ENCODE results near the gene STARD9. TPM values are rescaled to one million over a fixed set of nuclear protein-coding genes. Genes with fewer than 3 reads are reported as not detected.
"Not testable (repeated sequence)": the region's sequence is repeated elsewhere in the genome, so short reads cannot be mapped to it uniquely, and the experiment has no call there.

The STARD9 gene
- 10 to 100 TPM in 1 of 2 experiments, 1 to 10 TPM in 1; 8.8 to 11.6 TPM for total RNA-seq

DNA sequence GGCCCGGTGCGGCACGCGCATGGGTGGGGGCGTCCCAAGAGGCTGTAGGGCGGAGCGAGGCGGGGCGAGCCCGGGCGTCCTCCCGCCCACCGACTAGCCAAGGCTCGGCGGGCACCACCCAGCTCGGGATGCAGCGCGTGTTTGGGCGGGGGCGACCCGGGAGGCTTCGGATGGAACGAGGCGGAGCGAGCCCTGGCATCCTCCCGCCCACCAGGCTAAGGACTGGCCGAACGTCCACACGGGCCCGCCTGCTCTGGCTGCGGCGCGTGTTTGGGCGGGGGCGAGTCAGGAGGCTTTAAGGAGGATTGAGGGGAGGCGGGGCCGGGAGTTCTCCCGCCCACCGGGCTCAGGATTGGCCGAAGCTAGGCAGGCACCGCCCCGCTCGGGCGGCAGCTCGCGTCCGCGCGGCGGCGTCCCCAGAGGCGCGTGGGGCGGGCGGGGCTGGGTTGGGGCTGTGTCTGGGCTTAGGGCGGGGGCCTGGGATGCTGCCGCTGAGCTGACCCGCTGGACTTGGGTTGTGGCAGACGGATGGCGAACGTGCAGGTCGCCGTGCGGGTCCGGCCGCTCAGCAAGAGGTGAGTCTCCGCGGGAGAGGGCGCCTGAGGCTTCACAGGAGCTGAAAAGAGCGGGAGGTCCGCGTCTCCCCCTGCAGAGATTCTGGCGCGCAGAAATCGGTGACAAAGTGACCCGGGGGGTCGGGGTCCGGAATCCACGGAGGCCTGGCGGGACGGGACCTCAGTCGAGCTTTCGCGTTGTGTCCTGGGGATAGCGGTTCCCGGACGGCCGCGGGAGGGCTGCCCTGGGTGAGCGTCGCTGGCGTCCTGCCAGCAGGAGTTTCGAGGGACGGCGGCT is at the start of gene STARD9:
Gene STARD9 (plus strand): TSS at position 419 of the 852 bp plus-strand sequence. CDS start 110 bp downstream, at position 529.
- Mint-ChIP-seq H3K9me3 (no peaks in the 10 kb centered on the region), H3K4me1 (peaks cover 40% of the 10 kb centered on the region), H3K36me3 (ENCODE audit: low read depth) (peaks cover 5% of the 10 kb centered on the region), H3K27ac (peak within 1 kb of the TSS; percentile 92), H3K27me3 (peaks cover 30% of the 10 kb centered on the region), H3K4me3 (peak within 1 kb of the TSS; percentile 89)
- DNase-seq: peak; percentile 95
- ChIA-PET POLR2A (interaction anchor here (0.6 kb wide), 1 partner anchor 40 kb away, joined by 3 read pairs; no protein-coding TSS in a partner anchor), CTCF (interaction anchor here (0.6 to 1.2 kb wide), 4 partner anchors 10 to 33 kb away, joined by 3 to 4 read pairs (median 4); no protein-coding TSS in a partner anchor)

DNA sequence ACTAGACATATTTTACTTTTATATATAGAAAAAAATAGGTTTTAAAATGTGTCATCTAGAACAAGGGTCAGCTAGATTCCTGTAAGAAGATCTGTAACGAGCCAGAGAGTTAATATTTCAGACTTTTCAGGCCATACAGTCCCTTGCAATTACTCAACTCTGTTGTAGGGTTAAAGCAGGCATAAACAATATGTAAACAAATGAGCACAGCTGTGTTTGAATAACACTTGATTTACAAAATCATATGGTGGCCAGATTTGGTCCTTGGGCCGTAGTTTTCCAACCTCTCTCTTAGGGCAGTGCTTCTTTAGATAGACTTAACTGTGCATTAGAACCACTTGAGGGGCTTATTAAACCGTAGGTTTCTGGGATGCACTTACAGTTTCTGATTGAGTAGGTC is 46.4 kb upstream of the STARD9 start:
- Mint-ChIP-seq H3K4me3 (no peak overlapping the region), H3K9me3 (no peaks in the 10 kb centered on the region), H3K36me3 (ENCODE audit: low read depth) (peaks cover 36% of the 10 kb centered on the region), H3K27ac (no peak overlapping the region), H3K4me1 (peaks cover 17% of the 10 kb centered on the region), H3K27me3 (no peaks in the 10 kb centered on the region)
- CTCF ChIA-PET: no interaction called here
- POLR2A ChIA-PET: interaction anchor here (1.3 kb wide), 1 partner anchor 18 kb away, joined by 3 read pairs; no protein-coding TSS in a partner anchor
- DNase-seq: no peak

DNA sequence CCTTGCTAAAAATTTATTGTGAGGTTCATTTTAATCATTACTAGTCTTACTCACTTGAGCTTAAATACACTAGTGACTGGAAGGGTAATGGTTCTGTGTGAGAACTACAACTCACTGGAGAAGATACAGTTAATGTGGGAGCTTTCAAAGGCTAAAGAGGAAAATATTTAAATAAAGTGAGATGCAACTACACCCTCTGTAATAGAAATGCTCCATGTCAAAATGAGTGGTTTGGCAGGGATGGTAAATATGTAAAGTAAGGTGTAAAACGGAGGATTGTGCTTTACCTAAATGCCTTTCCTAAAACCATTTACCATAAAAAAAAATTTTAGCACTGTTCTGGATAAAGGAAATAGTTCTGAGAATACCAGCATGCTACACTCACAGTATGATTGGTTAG is 42.2 kb upstream of the STARD9 start:
- no peaks in the 10 kb centered on the region for H3K9me3 Mint-ChIP-seq
- POLR2A ChIA-PET: no interaction called here

DNA sequence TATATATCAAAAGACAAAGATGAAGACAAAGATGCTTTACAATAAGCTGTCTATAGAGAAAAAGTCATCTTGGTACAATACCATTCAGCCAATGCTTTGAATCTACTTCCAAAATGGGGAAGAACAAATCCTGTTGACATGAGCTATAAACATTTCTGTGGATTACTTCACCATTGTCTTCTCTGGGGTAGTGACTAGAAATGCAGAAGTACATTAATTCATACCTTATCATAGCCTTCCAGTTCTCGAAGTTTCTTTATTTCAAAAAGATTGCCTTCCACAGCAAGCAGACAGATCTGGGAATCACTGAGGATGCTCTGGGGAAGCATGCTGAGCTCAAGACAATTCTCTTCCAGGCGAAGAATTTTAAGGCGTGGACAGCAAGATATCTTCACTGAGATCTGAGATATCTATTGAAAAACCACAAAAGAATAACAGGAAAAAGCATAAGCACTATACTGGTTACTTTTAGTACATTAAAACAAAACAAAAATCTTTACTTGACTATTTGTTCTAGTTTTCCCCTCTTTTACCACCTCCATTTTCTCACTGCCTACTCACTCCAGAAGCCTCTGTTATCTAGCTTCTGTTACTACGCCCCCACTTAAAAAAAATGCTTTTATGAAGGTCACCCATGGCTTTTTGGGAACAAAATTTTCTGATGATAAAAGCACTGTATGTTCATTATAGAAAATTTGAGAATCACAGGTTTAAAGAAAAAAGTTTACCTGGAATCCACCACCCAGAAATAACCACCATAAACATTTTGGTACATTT is 30.4 kb upstream of the STARD9 start:
- Mint-ChIP-seq H3K27ac (no peak overlapping the region), H3K36me3 (ENCODE audit: low read depth) (peaks cover 37% of the 10 kb centered on the region), H3K9me3 (no peaks in the 10 kb centered on the region), H3K27me3 (no peaks in the 10 kb centered on the region), H3K4me3 (no peak overlapping the region), H3K4me1 (peaks cover 38% of the 10 kb centered on the region)
- no peak for DNase-seq
- CTCF ChIA-PET: interaction anchor here (1.0 to 3.5 kb wide), 4 partner anchors 9 to 18 kb away, joined by 3 to 20 read pairs (median 6); no protein-coding TSS in a partner anchor
- POLR2A ChIA-PET: no interaction called here

More for the DNA sequence above, 42.2 kb upstream of the STARD9 start:
- DNase-seq: no peak
- peaks cover 17% of the 10 kb centered on the region for H3K4me1 Mint-ChIP-seq
- CTCF ChIA-PET: no interaction called here
- H3K4me3 Mint-ChIP-seq: no peak overlapping the region
- peaks cover 46% of the 10 kb centered on the region for H3K36me3 Mint-ChIP-seq (ENCODE audit: low read depth)
- H3K27me3 Mint-ChIP-seq: no peaks in the 10 kb centered on the region
- H3K27ac Mint-ChIP-seq: no peak overlapping the region

DNA sequence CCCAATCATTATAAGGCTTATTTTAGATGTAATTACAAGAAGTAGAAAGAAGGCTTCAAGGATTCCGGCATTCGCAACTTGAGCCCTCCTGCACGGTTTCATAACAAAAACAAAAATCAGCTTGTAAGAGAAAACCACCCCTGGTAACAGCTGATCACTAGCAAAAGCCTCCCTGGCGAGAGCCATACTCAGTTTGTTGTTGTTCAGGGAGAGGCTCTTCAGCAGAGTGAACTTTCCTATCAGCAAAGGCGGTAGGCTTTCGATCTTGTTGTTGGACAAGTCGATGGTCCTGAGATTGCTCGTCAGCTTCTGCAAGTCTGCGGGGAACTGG is 27.5 kb upstream of the STARD9 start:
- H3K36me3 Mint-ChIP-seq (ENCODE audit: low read depth): peaks cover 36% of the 10 kb centered on the region

GRCh38 chr15:42548249-42549031 is 27.0 kb upstream of the STARD9 start, which contains the start of the genes HAUS2 and LRRC57:
TSS of gene HAUS2 (plus strand) at chr15:42548838. CDS start at chr15:42548873, 35 bp downstream.
TSS of gene LRRC57 (minus strand) at chr15:42548793. CDS start at chr15:42548434, 359 bp downstream.
- CTCF ChIA-PET: interaction anchor here (0.5 to 3.5 kb wide), 5 partner anchors 13 to 103 kb away, joined by 3 to 20 read pairs (median 3); no protein-coding TSS in a partner anchor
- POLR2A ChIA-PET: interaction anchor here (0.6 kb wide), 1 partner anchor 30 kb away, joined by 6 read pairs; no protein-coding TSS in a partner anchor
- Mint-ChIP-seq H3K4me1 (peaks cover 60% of the 10 kb centered on the region), H3K36me3 (ENCODE audit: low read depth) (peaks cover 36% of the 10 kb centered on the region), H3K27me3 (no peaks in the 10 kb centered on the region), H3K9me3 (no peaks in the 10 kb centered on the region), H3K27ac (peak within 1 kb of the TSS; percentile 98), H3K4me3 (peak within 1 kb of the TSS; percentile 95)
- DNase-seq: peak; percentile 88

More for the DNA sequence above, 27.5 kb upstream of the STARD9 start:
- Mint-ChIP-seq H3K4me1 (peaks cover 58% of the 10 kb centered on the region), H3K4me3 (peak overlapping the region; percentile 95), H3K9me3 (no peaks in the 10 kb centered on the region), H3K27ac (peak overlapping the region; percentile 98), H3K27me3 (no peaks in the 10 kb centered on the region)
- ChIA-PET CTCF (interaction anchor here (0.5 to 3.5 kb wide), 5 partner anchors 12 to 103 kb away, joined by 3 to 20 read pairs (median 3); no protein-coding TSS in a partner anchor), POLR2A (interaction anchor here (0.6 kb wide), 1 partner anchor 29 kb away, joined by 6 read pairs; no protein-coding TSS in a partner anchor)
- peak; percentile 40 for DNase-seq

DNA sequence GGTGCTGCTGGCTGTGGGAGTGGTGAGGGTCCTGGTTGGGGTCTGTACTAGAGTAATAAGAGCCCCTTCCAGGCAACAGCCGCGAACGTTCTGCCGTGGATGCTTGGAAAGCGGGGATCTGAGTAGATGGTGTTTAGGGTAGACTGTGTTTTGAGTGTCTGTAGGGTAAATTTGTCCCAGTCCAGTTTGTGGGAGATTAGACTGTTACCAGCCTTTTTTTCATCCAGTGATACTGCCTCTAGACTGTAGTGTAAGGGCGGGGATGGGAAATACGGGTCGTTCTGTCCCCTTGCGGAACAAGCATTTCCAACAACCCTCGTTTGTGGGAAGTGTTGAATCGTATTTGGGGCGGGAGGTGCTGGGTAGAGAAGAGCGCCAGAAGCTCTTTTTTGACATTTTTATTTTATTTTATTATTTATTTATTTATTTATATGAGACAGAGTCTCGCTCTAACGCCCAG is 26.3 kb upstream of the STARD9 start:
- peak overlapping the region; percentile 98 for H3K27ac Mint-ChIP-seq
- ChIA-PET POLR2A (no interaction called here), CTCF (no interaction called here)
- no peak for DNase-seq
- H3K4me3 Mint-ChIP-seq: peak overlapping the region; percentile 95
- H3K27me3 Mint-ChIP-seq: no peaks in the 10 kb centered on the region
- H3K36me3 Mint-ChIP-seq (ENCODE audit: low read depth): peaks cover 30% of the 10 kb centered on the region
- peaks cover 66% of the 10 kb centered on the region for H3K4me1 Mint-ChIP-seq
- no peaks in the 10 kb centered on the region for H3K9me3 Mint-ChIP-seq

GRCh38 chr15:42549741-42550392 is 25.5 kb upstream of the STARD9 start:
- Mint-ChIP-seq H3K27ac (peak overlapping the region; percentile 98), H3K4me1 (peaks cover 65% of the 10 kb centered on the region), H3K9me3 (no peaks in the 10 kb centered on the region), H3K27me3 (no peaks in the 10 kb centered on the region), H3K36me3 (ENCODE audit: low read depth) (peaks cover 30% of the 10 kb centered on the region), H3K4me3 (peak overlapping the region; percentile 95)
- no peak for DNase-seq
- POLR2A ChIA-PET: no interaction called here
- CTCF ChIA-PET: interaction anchor here (0.7 to 1.6 kb wide), 2 partner anchors 15 to 139 kb away, joined by 3 to 5 read pairs; no protein-coding TSS in a partner anchor

- Mint-ChIP-seq H3K9me3 (no peaks in the 10 kb centered on the region), H3K27me3 (no peaks in the 10 kb centered on the region), H3K27ac (peak overlapping the region; percentile 50), H3K36me3 (ENCODE audit: low read depth) (peaks cover 15% of the 10 kb centered on the region), H3K4me1 (peaks cover 37% of the 10 kb centered on the region), H3K4me3 (no peak overlapping the region)
- ChIA-PET POLR2A (interaction anchor here (0.6 kb wide), 1 partner anchor 68 kb away, joined by 3 read pairs; no protein-coding TSS in a partner anchor), CTCF (interaction anchor here (1.0 kb wide), 2 partner anchors 8 to 22 kb away, joined by 4 to 6 read pairs; partner anchors contain the start of gene STARD9)
- DNase-seq: no peak
Observed at GRCh38 chr15:42553554-42553953, 21.9 kb upstream of the STARD9 start.

- H3K27me3 Mint-ChIP-seq, H3K27ac Mint-ChIP-seq, DNase-seq, H3K9me3 Mint-ChIP-seq, POLR2A ChIA-PET, H3K4me3 Mint-ChIP-seq: not testable (repeated sequence)
- CTCF ChIA-PET: interaction anchor here (1.4 to 1.5 kb wide), 2 partner anchors 8 to 25 kb away, joined by 3 to 4 read pairs; no protein-coding TSS in a partner anchor
- Mint-ChIP-seq H3K4me1 (peaks cover 23% of the 10 kb centered on the region), H3K36me3 (ENCODE audit: low read depth) (peaks cover 30% of the 10 kb centered on the region)
Observed at GRCh38 chr15:42556550-42557207, 18.7 kb upstream of the STARD9 start.

DNA sequence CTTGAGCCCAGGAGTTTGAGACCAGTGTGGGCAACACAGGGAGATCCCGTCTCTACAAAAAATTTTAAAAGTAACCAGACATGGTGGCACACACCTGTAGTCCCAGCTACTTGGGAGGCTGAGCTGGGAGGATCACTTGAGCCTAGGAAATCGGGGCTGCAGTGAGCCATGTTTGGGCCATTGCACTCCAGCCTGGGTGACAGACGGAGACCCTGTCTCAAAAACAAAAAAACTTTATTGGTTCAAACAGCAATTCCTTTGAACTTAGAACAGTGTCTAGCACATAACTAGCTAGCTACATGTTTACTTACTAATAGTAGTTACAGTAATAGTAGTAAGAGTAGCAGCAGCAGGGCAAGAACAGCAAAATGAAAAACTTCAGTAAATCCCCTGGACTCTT is 16.7 kb upstream of the STARD9 start:
- CTCF ChIA-PET: interaction anchor here (0.6 kb wide), 2 partner anchors 35 to 458 kb away, joined by 3 read pairs; no protein-coding TSS in a partner anchor
- H3K9me3 Mint-ChIP-seq: no peaks in the 10 kb centered on the region
- POLR2A ChIA-PET: interaction anchor here (0.5 kb wide), 1 partner anchor 54 kb away, joined by 3 read pairs; no protein-coding TSS in a partner anchor
- no peak overlapping the region for H3K4me3 Mint-ChIP-seq
- no peaks in the 10 kb centered on the region for H3K27me3 Mint-ChIP-seq
- peaks cover 11% of the 10 kb centered on the region for H3K4me1 Mint-ChIP-seq
- no peak for DNase-seq
- peak overlapping the region; percentile 2 for H3K27ac Mint-ChIP-seq
- H3K36me3 Mint-ChIP-seq (ENCODE audit: low read depth): peaks cover 27% of the 10 kb centered on the region
